ENCODE results near the gene MRPL48.
"Not testable (repeated sequence)": the region's sequence is repeated elsewhere in the genome, so short reads cannot be mapped to it uniquely, and the experiment has no call there.

The MRPL48 gene

GRCh38 chr11:73787643-73788558 lies at the start of gene MRPL48:
MRPL48 (plus strand) TSS chr11:73787874; CDS start chr11:73787972, 98 bp downstream.
- in situ Hi-C loops (cut with MboI; ENCODE audit: low sequenced_read_pairs): no loop called here

DNA sequence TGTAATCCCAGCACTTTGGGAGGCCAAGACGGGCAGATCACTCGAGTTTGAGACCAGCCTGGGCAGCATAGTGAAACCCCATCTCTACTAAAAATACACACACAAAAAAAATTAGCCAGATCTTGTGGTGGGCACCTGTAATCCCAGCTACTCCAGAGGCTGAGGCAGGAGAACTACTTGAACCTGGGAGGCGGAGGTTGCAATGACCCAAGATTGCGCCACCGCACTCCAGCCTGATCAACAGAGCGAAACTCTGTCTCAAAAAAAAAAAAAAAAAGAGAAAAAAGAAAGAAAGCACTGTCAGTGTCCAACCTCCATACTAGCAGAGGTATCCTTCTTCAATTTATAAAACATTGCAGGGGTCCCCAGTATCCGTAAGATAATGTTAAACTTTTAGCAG lies 44.6 kb upstream of the MRPL48 start:
- in situ Hi-C loops (cut with MboI; ENCODE audit: low sequenced_read_pairs): no loop called here

DNA sequence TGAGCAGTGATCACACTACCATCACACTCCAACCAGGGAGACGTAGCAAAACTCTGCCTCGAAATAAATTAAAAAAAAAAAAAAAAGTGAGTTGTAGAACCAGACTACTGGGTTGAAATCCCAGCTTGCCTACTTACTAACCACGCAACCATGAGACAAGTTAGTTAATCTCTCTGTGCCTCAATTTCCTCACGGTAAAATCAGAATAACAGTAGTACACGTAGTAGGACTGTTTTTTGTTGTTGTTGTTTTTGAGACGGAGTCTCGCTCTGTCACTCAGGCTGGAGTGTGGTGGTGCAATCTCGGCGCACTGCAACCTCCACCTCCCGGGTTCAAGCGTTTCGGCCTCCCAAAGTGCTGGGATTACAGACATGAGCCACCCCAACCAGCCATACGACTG lies 41.0 kb upstream of the MRPL48 start:
- in situ Hi-C loops (cut with MboI; ENCODE audit: low sequenced_read_pairs): no loop called here

DNA sequence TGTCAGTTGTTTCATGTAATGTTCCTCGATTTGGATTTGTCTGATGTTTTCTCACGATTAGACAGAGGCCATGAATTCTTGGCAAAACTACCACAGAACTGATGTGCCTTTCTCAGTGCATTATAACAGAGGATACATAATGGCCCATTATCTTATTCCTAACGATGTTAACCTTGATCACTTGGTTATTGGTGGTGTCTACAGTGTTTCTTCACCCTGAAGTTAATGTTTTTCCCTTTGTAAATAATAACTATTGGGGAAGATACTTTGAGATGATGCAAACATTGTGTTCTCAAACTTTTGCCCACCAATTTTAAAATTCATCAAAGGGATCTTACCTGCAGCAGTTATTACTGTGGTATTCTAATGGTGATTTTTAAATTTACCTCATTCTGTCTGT lies 39.9 kb upstream of the MRPL48 start:
- in situ Hi-C loops (cut with MboI; ENCODE audit: low sequenced_read_pairs): no loop called here

GRCh38 chr11:73748300-73748699 lies 39.4 kb upstream of the MRPL48 start:
- in situ Hi-C loops (cut with MboI; ENCODE audit: low sequenced_read_pairs): no loop called here

DNA sequence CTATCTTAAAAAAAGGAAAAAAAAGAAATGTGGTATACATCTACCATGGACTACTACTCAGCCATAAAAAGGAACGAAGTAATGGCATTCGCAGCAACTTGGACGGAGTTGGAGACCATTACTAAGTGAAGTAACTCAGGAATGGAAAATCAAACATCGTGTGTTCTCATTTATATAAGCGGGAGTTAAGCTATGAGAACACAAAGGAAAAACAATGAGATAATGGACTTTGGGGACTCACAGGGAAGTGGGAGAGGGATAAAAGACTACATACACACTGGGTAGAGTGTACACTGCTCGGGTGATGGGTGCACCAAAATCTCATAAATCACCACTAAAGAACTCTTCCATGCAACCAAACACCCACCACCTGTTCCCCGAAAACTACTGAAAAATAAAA lies 38.6 kb upstream of the MRPL48 start:
- in situ Hi-C loops (cut with MboI; ENCODE audit: low sequenced_read_pairs): no loop called here

- in situ Hi-C loops (cut with MboI; ENCODE audit: low sequenced_read_pairs): no loop called here
These were observed 37.4 kb upstream of the MRPL48 start for GRCh38 chr11:73750228-73750627.

DNA sequence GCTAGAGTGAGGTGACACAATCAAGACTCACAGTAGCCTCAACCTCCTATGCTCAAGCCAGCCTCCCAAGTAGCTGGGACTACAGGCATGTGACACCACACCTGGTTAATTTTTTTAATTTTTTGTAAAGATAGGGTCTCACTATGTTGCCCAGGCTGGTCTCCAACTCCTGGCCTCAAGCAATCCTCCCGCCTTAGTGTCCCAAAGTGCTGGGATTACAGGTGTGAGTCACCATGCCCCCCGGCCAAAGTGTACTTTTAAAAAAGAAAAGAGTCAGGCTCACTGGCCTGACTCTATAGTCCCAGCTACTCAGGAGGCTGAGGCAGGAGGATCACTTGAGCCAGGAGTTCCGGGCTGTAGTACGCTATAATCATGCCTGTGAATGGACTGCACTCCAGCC lies 36.8 kb upstream of the MRPL48 start:
- in situ Hi-C loops (cut with MboI; ENCODE audit: low sequenced_read_pairs): not testable (repeated sequence)

DNA sequence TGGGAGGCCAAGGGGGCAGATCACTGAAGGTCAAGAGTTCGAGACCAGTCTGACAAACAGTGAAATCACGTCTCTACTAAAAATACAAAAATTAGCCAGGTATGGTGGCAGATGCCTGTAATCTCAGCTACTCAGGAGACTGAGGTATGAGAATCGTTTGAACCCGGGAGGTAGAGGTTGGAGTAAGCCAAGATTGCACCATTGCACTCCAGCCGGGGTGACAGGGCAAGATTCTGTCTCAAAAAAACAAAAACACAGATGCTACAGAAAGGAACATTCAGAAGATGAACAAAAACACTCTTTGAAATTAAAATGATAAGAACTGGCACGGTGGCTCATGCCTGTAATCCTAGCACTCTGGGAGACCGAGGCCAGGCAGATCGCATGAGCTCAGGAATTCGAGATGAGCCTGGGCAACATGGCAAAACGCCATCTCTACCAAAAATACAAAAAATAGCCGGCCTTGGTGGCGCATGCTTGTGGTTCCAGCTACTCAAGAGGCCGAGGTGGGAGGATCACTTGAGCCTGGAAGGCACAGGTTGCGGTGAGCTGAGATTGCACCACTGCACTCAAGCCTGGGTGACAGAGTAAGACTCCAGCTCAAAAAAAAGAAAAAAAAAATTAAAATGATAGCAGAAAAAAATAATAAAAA lies 35.3 kb upstream of the MRPL48 start:
- in situ Hi-C loops (cut with MboI; ENCODE audit: low sequenced_read_pairs): no loop called here

- in situ Hi-C loops (cut with MboI; ENCODE audit: low sequenced_read_pairs): no loop called here
These were observed 34.8 kb upstream of the MRPL48 start for GRCh38 chr11:73752903-73753302.

DNA sequence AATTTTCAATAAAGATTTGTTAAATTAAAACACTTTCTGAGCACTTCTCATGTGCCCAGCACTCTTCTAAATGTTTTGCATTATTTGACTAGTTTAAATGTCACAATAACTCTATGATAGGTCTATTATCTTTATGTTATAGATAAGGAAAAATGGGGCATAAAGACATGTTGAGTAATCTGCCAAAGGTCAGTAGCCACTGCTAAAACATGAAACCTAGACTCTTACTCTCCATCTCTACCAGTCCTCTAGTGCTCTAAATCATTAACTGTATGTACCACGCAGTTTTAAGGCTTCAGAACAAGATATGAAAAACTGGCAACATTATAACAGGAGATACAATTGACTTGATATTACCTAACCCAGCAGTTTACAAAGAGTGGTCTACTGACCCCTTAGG lies 33.7 kb upstream of the MRPL48 start:
- in situ Hi-C loops (cut with MboI; ENCODE audit: low sequenced_read_pairs): no loop called here

DNA sequence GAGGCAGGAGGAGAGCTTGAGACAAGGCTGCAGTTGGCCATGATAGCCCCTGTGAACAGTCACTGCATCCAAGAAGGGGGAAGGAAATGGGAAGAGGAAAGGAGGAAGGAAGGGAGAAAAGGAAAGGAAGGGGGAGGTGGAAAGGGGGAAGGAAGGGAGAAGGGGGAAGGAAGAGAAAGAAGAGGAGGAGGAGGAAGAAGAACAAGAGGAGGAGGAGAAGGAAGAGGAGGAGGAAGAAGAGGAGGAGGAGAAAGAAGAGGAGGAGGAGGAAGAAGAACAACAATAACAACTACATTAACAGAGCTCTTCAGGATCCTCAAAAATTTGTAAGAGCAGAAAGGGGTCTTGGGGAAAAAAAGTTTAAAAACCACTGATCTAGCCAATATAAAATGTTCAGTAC lies 32.0 kb upstream of the MRPL48 start:
- in situ Hi-C loops (cut with MboI; ENCODE audit: low sequenced_read_pairs): no loop called here

- in situ Hi-C loops (cut with MboI; ENCODE audit: low sequenced_read_pairs): no loop called here
These were observed 30.1 kb upstream of the MRPL48 start for GRCh38 chr11:73757598-73757997.

GRCh38 chr11:73758451-73758850 lies 29.2 kb upstream of the MRPL48 start:
- in situ Hi-C loops (cut with MboI; ENCODE audit: low sequenced_read_pairs): no loop called here

DNA sequence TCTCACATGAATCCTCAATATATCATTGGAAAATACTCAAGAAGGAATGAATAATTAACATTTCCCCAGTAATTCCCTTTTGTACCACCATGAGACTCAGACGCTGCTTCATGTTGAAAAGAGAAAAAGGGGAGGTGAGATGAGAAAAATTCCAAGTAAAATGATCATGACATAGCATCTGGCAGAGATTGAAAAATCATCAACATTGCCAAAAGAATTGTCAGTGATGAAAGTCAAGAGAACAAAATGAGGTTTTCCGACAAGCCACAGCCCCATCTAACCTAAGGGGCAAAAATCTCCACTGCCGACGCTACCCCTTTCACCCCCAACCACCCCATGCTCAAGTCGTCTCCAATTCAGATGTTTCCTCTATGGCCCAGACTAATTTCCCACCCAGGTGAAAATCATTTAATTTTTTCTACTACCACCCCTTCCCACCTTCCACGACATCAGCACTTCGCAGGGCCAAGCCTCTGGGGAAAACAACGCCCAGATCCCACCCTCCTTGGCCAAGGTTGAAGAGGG lies 28.0 kb upstream of the MRPL48 start:
- in situ Hi-C loops (cut with MboI; ENCODE audit: low sequenced_read_pairs): no loop called here

DNA sequence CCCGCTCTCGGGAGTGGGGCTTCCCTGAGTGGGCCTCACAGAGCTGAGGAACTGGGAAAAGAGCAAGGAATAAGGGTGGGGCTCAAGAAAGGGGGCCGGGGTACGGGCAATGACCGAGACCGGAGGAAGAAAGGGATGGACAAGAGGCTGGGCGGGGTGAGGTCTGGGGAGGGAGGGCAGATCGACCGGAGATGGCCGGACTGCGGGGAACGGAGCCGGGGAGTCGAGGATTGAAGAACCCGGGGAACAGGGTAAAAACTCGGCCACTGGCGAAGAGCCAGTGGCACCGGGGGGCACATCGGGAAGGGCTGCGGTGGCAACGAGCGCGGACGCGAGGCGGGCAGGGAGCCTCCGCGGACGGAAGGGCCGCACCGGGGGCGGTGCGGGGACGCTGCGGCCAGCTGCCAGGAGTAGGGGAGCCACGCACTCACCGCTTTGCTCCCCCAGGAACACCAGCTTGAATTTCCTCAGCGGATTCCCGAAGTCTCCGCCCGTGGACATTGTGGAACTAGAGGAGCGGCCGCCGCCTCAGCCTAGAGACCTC lies 27.5 kb upstream of the MRPL48 start:
- in situ Hi-C loops (cut with MboI; ENCODE audit: low sequenced_read_pairs): no loop called here

DNA sequence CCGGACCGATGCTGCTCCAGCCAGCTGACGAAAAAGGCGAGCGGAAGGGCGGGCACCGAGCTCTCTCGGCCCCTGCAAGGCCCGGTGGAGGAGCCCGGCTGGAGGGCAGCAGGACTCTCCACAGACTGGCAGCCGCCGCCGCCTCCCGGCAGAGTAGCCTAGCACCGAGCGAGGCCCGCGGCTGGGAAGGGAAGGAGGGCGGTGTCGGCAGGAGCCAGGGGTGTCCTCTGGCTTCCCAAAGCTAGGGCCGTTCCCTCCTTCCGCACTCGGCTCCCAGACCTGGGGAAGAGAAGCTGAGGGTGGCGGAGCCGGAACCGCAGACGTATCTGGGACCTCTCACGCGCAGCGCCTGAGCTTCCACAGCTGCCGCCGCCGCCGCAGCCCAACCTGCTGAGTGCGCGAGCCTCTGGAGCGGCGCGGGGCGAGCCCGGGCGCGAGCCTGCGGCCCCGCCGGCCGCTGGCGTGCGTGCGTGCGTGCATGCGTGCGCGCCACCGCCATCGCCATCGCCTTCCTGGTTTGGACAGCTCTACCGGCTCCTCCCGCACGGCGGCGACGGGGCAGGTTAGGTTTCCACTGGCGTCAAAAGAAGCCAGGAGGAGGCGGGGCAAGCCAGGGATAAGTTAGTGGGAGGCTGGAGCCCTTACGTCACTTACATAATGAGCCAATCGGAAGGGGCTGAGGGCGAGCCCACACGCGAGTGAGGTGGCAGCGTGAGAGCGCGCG lies 26.8 kb upstream of the MRPL48 start, which contains the start of gene RAB6A:
RAB6A (minus strand) TSS at position 396 of the 724 bp plus-strand sequence. CDS start 439 bp downstream, outside the sequence.
- in situ Hi-C loops (cut with MboI; ENCODE audit: low sequenced_read_pairs): no loop called here

- in situ Hi-C loops (cut with MboI; ENCODE audit: low sequenced_read_pairs): no loop called here
These were observed 26.2 kb upstream of the MRPL48 start for GRCh38 chr11:73761403-73761945.

DNA sequence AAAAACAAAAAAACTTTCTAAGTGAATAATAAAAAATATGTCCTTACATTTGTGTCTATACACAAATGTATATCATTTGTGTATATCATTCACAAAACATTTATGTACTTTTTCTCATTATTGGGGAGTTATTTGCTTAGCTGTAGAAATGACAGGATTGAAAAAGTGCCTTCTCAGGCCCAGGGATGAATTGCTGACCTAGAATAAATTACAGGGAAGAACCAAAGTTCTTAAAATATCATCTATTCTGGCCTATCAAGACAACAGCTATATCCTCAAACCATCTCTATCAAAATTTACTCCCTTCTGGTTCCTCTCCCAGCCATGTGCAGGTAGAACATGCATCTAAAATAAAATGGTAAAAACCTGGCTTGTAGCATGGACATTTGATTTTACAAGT lies 24.9 kb upstream of the MRPL48 start:
- in situ Hi-C loops (cut with MboI; ENCODE audit: low sequenced_read_pairs): no loop called here

- in situ Hi-C loops (cut with MboI; ENCODE audit: low sequenced_read_pairs): no loop called here
These were observed 20.9 kb upstream of the MRPL48 start for GRCh38 chr11:73766763-73767162.

DNA sequence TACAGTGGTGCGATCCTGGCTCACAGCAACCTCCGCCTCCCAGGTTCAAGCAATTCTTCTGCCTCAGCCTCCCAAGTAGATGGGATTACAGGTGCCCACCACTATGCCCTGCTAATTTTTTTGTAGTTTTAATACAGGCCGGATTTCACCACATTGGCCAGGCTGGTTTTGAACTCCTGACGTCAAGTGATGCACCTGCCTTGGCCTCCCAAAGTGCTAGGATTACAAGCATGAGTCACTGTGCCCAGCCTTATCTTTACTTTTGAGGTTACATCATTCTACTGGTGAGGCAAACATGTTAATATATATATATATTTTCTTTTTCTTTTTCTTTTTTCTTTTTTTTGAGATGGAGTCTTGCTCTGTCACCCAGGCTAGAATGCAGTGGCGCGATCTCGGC lies 16.9 kb upstream of the MRPL48 start:
- in situ Hi-C loops (cut with MboI; ENCODE audit: low sequenced_read_pairs): not testable (repeated sequence)
